Fibroblast of skin of right biceps (primary cell): ENCODE results near the gene KCNIP4.

Source experiments
- DNase-seq: peaks from one replicate; pipeline ENCODE4 v3.0.0-alpha.2; 2013

Gene KCNIP4

DNA sequence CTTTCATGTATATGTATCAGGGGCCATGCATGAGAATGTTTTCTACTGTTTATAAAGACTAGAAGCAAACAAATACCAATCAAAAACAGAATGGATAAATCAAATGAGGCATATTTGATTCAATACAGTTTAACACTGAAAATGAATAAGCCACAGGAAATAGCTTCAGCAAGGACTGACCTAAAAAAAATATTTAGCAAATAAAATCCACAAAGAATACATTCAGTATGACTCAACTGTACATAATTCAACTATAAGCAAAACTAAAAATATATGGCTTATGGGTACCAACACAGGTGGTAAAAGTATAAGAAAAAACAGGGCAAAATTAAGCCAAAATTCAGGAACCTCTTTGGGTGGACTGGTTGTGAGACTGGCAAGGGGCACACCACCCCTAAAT is 112.9 kb downstream of the KCNIP4 start:
- no peak for DNase-seq

DNA sequence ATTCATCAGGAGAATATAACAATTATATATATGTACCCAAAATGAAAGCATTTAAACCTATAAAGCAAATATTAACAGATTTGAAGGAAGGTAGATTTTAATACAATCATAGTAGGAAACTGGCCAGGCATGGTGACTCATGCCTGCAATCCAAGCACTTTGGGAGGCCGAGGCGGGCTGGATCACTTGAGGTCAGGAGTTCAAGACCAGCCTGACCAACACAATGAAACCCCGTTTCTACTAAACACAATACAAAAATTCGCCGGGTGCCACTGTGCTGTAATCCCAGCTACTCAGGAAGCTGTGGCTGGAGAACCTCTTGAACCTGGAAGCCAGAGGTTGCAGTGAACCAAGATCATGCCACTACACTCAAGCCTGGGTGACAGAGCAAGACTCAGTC is 118.3 kb downstream of the KCNIP4 start:
- DNase-seq, result no peak

DNA sequence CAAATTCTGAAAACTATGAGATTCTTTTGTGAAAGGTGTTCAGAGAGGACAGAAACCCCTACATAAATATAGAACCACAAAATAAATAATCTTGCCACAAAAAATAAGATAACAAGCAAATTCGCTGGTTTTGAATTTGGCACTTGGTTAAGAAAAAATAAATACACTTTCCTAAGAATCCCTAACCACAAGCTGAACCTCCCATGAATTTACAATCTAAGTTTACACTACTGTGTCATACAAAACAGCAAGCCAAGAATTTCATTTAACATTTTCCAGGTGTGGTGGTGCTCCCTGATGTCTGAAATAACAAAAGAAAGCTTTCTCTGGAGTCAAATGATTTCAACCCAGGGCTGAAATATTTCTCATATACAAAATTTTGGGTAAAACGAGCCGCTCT is 121.0 kb downstream of the KCNIP4 start:
- DNase-seq, result peak; percentile 26

DNA sequence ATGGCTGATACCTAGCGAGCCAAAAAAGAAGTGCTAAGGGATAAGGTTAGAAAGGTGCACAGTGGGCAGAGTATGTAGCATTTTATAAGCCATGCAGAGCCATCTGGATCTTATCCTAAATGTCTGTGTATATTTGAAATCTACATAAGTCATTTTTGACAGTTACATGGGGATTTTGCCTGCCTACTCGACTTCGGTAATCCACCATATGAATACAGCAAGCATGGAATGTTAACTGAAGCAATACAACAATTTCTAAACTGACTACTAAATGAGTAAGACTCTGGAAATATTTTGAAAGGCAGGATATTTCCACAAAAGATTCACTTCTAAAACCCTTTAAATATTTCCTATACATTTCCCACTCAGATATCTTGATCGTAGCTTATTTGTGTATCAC is 122.5 kb downstream of the KCNIP4 start:
- DNase-seq, result no peak

DNA sequence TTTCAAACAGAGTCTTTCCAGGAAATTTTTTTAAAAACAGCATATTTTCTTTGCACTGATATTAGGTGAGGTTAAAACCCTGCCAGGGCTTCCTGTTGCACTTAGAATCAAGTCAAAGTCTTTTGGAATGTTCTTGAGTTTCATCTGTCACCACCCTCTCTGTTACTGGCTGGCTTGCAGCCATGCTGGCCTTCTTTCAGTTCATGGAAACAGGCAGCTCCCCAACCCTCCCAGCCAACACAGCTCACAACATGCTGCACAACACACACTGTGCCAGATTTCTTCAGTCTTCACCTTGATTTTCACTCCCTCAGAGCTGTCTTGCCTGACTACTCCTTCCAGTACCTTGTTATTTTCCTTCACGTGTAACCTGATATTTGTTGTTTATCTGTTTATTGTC is 129.5 kb downstream of the KCNIP4 start:
- DNase-seq, result peak; percentile 46

DNA sequence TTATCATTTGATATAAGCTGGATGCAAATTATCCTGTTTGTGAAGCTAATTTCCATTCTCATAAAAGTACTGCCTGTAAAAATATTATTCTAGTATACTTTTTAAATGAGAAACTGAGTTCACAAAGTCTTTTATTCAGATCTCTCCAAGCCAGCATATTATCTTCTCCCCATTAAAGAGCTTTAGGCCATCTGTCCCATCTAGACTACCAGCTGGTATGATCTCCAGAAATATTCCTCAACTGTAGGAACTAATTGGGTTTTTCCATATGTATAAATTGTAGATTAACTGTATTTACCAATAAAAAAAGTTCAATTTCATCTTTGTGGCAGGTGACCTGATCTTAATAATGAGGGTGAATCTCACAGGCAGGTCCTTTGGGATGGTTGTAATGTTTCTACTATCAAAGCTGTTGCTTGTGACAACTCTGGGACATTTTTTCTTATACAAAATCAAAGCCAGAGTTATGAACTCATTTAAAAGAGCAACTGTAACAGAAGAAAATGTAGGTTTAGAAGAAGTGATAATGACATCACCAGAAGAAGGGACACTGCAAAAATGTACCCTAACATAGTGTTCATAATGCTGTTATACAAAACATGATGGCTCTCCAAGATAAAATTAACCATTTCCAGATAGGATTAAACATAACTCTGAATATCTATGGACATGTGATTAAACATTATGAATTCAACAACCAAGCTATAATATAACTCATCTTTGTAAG is 132.8 kb downstream of the KCNIP4 start:
- DNase-seq, result no peak

DNA sequence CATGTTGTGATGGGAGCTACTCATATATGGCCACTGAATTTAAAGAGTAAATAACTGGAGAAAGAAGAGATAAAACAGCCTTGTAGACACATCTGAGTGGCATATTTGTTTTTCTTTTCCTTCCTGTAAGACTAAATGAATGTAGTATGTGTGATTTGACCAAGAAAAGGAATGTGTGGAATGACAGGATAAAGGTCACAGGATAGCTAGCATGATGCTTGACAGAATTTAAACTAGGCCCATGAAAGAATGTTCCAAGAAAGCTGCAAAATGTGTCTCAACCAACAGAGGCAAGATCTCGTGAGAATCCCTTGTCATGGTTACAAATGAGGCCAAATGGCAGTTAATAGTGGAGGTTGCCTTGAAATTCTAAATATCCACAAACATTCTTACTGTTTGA is 137.0 kb downstream of the KCNIP4 start:
- DNase-seq, result peak; percentile 59

DNA sequence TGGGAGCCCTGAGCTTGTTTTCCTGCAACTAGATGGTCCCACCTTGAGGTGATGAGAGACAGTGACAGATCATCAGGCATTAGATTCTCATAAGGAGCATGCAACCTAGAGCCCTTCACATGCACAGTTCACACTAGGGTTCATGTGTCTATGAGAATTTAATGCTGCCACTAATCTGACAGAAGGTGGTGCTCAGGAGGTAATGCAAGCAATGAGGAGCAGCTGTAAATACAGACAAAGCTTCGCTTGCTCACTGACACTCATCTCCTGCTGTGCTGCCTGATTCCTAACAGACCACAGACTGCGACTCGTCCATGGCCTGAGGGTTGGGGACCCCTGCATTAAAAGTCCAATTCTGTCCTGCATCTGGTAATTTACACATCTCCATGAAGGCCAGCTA is 141.6 kb downstream of the KCNIP4 start:
- DNase-seq, result no peak

DNA sequence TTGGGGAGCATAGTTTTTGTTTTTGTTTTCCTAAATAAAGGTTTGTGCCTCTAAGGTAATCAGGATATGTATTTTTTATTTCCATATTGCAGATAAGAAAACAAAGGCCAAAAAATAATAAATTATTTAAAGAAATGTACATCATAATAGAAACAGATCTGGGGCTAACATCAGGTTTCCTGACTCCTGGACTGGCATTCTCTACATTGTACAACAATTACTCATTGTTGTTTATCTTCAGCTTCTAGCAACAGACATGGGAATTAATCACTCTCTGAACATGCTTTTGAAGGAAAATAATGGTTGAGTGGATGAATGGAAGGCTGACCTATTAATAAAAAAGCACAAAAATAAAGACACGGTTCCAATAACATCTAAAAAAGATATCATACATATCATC is 146.2 kb downstream of the KCNIP4 start:
- DNase-seq, result peak; percentile 78

DNA sequence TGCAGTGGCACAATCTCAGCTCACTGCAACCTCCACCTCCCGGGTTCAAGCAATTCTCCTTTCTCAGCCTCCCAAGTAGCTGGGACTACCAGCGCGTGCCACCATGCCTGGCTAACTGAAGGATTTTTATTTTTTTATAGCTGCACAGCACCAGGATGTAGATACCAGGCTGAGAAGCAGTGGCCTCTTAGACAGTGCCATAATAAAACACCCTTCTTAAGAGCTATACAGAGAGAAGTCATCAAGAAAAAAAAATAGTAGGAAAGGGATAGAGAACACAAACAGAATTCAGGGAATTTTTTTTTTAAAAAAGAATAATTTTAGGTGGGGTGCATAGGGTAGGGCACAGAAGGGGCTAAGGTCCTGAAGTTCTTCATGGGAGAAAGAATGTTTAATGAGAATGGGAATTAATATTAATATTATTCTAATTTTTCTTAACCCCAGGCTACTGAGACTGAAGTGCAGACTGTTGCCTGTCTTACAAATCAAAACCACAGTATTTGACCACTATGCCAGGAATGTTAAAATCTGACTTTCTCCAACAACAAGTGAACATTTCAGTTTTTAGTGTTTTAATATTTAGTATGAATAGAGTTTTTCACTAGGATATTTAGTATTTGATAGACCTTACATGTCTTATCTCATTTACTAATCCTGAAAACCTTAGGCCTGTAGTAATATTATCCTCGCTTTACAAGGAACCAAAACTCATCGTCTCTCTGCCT is 146.7 kb downstream of the KCNIP4 start:
- peak; percentile 47 for DNase-seq

DNA sequence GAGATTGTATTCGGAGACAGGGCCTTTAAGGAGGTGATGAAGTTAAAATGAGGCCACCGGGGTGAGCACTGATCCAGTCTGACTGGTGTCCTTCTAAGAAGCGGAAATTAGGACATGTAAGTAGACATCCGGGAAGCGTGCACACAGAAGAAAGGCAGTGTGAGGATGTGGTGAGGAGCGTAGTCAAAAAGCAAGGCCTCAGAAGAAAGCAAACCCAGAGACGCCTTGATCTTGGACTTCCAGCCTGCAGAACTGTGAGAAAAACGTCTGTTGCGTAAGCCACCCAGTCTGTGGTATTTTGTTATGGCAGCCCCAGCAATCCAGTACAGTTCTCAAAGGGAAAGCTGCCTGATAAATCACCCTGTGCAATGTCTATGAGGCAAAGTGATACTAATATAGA is 153.5 kb downstream of the KCNIP4 start:
- DNase-seq, result peak; percentile 59

DNA sequence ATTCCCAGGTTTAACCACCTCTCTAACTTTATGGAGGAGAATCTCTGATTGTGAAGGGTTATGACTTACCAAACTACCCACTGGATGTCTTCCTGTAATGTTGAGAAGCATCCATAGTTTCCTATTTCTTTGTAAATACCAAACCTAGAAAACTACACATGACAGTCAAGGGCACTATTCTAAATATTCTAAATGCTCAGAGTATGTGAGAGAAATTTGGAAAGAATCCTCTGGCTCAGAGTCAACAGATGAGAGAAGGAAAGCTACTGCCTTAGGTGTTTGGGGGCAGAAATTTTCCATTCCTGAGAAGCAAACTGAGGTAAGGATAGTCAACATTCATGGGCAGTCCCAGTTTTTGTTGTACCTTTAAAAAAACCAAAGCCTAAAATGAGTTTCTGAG is 155.8 kb downstream of the KCNIP4 start:
- peak; percentile 31 for DNase-seq

DNA sequence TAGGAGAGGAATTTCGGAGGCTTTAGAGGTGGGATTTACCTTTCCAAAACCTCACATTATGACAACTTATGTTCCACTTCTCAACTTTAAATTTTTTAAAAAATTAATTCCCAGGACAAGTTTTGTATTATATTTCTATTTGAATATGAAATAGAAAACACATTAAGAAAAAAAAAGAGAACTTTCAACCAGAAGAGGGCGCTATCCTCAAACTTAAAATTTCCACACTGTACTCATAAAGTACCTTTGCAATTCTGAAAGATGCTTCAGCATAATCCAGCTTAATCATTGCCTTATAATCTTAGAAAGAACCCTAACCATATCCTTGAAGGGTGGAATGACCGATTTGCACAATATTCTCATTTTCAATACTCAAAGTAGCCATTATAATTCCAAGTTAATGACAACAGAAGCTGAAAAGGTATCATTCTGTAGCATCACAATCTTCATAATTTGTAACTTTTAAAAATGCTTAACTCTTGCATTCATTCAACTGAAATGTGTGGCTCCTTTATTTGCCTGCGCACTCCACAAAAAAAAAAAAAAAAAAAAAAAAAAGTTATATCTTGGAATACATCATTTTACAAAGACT is 158.0 kb downstream of the KCNIP4 start:
- DNase-seq, result peak; percentile 50

DNA sequence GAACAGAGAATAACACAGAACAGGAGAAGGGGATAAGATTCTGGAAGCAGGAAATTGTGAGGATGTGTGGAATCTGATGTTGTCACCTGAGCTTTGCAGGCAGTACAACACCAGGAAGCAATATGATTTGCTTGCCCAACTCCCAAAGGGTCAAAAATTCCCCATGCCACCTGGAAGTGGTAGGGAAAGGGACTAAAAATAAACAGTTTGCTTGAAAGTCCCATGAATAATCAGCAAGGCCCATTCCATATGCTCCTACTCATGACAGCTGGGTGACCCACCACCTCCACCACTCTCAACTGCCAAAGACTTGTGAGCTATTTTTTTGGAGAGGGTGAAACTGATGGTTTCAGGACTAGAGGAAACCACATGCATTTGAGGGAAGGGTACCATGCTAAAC is 168.4 kb downstream of the KCNIP4 start:
- DNase-seq, result no peak

DNA sequence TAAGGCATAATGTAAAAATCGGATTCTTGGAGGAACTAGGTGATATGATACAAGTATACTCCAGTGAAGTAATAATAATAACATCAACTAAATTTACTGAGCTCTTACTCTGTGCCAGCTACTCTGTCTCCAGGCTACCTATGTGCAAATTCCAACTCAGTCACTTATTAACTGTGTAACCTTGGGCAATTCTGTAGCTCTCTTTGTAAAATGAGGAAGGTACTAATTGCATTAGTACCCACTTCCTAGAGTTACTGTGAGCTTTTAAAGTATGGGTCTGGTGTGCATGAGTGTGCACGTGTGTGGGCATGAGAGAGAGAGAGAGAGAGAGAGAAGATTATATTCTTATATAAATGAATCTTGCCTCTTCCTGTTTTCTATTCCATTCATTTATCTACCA is 169.9 kb downstream of the KCNIP4 start:
- DNase-seq, result no peak

DNA sequence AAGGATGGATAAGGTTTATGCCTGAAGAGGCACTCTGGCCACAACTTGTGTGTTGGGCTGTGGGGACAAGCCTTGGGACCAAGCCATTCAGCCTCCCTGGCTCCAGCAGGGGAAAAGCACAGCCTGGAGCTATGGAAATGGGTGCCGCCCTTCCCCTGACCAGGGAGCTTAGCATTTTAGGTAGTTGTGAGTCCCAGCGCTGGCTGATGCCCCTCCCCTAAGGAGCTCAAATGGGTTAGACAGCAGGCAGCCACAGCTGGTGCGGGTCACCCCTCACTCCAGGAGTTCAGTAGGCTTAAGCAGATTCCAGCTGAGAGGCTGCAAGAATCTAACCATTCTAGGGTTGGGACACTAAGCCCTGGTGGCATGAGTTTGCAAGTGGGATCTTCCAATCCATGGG is 172.9 kb downstream of the KCNIP4 start:
- no peak for DNase-seq

DNA sequence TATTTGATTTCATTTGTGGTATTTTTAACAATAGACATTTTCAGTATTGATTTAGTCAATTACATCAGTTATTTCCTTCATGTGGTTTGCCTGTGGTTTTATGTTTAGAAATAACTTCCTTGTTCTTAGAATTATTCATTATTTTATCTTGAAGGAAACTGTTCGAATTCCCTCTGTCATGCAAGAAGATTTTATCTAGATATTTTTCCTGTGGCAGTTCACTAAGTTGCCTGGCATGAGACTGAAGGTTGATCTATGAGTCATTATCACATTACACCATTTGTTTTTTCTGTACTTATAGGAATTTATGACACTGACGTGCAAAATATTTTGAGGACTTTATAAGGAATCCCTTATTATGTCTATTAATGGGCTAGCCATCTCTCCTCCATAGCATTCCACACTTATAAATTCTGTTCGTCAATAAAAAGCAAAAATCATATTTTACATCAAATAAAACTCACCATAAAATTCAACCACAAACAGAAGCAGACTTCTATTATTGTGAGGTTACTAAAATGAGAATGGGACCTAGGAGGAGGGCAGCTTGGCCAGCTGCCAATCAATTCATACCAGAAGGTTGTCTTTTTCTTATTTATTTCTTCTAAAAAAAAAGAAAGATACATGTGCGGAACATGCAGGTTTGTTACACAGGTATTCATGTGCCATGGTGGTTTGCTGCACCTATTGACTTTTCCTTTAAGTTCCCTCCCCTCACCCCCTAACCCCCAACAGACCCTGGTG is 179.0 kb downstream of the KCNIP4 start:
- peak; percentile 68 for DNase-seq

DNA sequence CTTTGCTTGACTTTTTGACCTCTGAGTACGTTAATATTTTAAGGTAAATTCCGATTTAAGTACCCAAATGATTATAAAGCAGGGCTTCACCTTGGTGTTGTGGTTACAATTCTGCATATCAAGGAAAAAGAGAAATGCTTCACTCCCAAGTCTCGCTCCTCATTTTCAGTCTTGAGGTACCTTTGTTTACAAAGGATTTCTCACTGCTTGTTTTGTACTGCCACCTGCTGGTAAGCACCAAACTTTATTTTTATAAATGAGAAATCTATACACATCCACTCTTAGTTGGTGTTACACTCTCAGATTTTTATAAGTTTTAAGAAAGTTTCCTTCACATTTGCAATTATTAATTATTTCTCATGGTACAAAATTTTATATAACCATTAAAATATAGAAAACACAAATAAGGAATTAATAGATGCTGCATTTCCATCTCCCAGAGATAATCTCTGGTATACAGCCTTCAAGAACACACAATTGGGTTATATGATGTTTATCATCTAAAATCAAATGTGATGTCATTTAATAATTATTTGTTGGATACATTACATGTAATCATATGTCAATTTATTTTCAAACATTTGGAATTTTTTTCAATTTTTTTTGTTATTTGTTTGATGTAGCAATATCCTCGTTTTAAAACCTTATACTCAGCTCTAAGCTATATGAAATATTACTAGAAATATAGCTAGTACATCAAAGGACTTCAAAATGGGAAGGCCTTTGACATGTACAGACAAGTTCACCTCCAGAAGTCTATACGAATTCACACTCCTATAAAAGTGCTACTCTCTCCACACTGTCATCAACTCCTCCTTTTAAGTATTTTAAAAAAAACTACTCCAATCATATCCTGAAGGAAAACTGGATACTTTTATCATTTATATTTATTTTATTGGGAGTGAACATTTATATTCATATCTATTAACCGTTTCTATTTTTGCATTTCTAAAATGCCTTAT is 179.9 kb downstream of the KCNIP4 start:
- peak; percentile 37 for DNase-seq

DNA sequence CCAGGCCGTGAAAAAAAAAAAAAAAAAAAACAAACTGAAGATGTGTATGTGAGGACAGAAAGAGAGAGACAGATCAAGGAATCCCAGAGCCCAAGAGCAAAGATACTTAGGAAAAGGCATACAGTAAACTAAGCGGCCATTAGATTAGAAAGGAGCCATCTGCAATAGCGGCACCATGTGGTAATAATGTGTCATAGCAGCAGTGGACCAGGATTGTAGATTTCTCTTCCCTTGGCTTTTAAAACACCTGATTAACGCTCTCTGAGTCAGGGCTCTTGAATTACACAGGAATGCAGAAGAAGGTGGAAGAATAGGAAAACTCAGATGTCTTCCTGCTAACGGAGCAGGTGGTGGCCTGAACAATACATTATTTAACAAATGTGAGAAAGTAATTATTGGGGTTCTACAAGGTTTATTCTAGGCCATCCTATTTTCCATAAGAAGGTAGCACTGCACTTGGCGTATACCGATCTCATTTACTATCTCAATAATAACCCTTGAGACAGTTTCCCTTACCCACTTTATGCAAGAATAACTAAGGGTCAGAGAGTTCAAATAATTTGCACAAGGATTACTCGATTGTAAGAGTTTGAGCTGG is 182.7 kb downstream of the KCNIP4 start:
- DNase-seq, result peak; percentile 37

DNA sequence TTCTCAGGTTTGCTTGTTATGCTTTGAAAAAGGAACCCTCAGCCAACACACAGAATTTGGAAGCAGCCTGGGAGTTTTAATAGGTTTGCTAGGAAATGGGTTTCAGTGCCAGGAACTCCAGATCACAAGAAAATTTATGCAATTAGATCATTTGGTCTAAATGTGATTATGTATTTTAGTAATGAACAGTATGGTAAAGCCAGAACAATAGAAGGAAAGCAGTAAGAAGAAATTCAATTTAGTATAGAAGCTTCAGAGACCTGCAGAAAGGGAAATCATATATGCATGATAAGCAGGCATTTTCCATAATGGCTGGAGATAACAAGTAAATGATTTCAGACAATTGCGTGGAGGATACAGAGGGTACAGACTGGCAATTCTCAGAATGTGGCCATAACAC is 184.7 kb downstream of the KCNIP4 start:
- no peak for DNase-seq

DNA sequence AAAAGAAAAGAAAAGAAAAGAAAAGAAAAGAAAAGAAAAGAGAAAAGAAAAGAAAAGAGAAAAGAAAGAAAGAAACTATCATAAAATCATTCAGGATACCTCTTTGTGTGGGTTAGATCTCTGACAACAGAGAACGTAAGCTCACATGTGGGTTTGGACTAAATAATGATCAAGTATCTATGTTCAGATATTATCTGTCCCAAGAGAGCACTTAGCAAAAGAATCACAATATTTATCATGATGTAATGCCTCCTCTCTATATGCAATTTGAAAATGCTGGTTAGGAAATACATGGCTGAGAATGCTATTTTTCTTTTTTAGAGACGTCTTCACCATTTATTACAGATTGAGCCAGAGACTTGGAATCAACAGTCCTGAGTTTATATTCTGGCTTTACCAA is 191.3 kb downstream of the KCNIP4 start:
- DNase-seq, result no peak
